IPS-11a (cell line): ENCODE measurements around the gene TMPRSS15.
"Not testable (repeated sequence)": the region's sequence is repeated elsewhere in the genome, so short reads cannot be mapped to it uniquely, and the experiment has no call there.

Experiments used
- H3K4me3 ChIP-seq: one replicate; pipeline ENCODE4 v1.5.1; 2013; ENCODE audit warnings: low read depth, low read length, control low read depth

TMPRSS15 gene

GRCh38 chr21:18403735-18404450 lies at the start of gene TMPRSS15:
TMPRSS15 (minus strand) TSS chr21:18403785; CDS start chr21:18403622, 163 bp downstream.
- H3K4me3 ChIP-seq: no peak within 1 kb of the TSS

GRCh38 chr21:18451670-18452069 lies 48.1 kb upstream of the TMPRSS15 start:
- no peak overlapping the region for H3K4me3 ChIP-seq

- no peak overlapping the region for H3K4me3 ChIP-seq
Observed at GRCh38 chr21:18449605-18450550, 46.3 kb upstream of the TMPRSS15 start.

GRCh38 chr21:18443701-18444100 lies 40.1 kb upstream of the TMPRSS15 start:
- no peak overlapping the region for H3K4me3 ChIP-seq

- no peak overlapping the region for H3K4me3 ChIP-seq
Observed at GRCh38 chr21:18443085-18443484, 39.5 kb upstream of the TMPRSS15 start.

- no peak overlapping the region for H3K4me3 ChIP-seq
Observed at GRCh38 chr21:18430341-18430740, 26.8 kb upstream of the TMPRSS15 start.

GRCh38 chr21:18424276-18424675 lies 20.7 kb upstream of the TMPRSS15 start:
- H3K4me3 ChIP-seq: no peak overlapping the region

GRCh38 chr21:18417141-18417790 lies 13.7 kb upstream of the TMPRSS15 start:
- H3K4me3 ChIP-seq: no peak overlapping the region

GRCh38 chr21:18411565-18411964 lies 8.0 kb upstream of the TMPRSS15 start:
- H3K4me3 ChIP-seq: no peak overlapping the region

- no peak overlapping the region for H3K4me3 ChIP-seq
Observed at GRCh38 chr21:18409579-18409978, 6.0 kb upstream of the TMPRSS15 start.

GRCh38 chr21:18398843-18399242 lies 4.7 kb downstream of the TMPRSS15 start:
- H3K4me3 ChIP-seq: no peak overlapping the region

GRCh38 chr21:18387994-18388393 lies 15.6 kb downstream of the TMPRSS15 start:
- no peak overlapping the region for H3K4me3 ChIP-seq

- H3K4me3 ChIP-seq: no peak overlapping the region
Observed at GRCh38 chr21:18384771-18385170, 18.8 kb downstream of the TMPRSS15 start.

- not testable (repeated sequence) for H3K4me3 ChIP-seq
Observed at GRCh38 chr21:18382934-18383619, 20.5 kb downstream of the TMPRSS15 start.

- no peak overlapping the region for H3K4me3 ChIP-seq
Observed at GRCh38 chr21:18382141-18382540, 21.4 kb downstream of the TMPRSS15 start.

- H3K4me3 ChIP-seq: no peak overlapping the region
Observed at GRCh38 chr21:18373606-18374005, 30.0 kb downstream of the TMPRSS15 start.

GRCh38 chr21:18370301-18370700 lies 33.3 kb downstream of the TMPRSS15 start:
- no peak overlapping the region for H3K4me3 ChIP-seq

- no peak overlapping the region for H3K4me3 ChIP-seq
Observed at GRCh38 chr21:18369115-18369514, 34.5 kb downstream of the TMPRSS15 start.

GRCh38 chr21:18368205-18368604 lies 35.4 kb downstream of the TMPRSS15 start:
- no peak overlapping the region for H3K4me3 ChIP-seq

- H3K4me3 ChIP-seq: no peak overlapping the region
Observed at GRCh38 chr21:18356801-18357200, 46.8 kb downstream of the TMPRSS15 start.

- no peak overlapping the region for H3K4me3 ChIP-seq
Observed at GRCh38 chr21:18354947-18355346, 48.6 kb downstream of the TMPRSS15 start.
